ENCODE data around the gene GTSF1L. TPM values are rescaled to one million over a fixed set of nuclear protein-coding genes. Genes with fewer than 3 reads are reported as not detected.
"Not testable (repeated sequence)": the region's sequence is repeated elsewhere in the genome, so short reads cannot be mapped to it uniquely, and the experiment has no call there.

The GTSF1L gene
- polyA plus RNA-seq (ENCODE audit: insufficient read depth in 1 of 5, insufficient read length in 5 of 5, low replicate concordance in 1 of 5): not detected
- long read RNA-seq, donor 1: 0 reads
- long read RNA-seq, donor 2: 0 reads
- long read RNA-seq, donor 3: 0 reads
- long read RNA-seq, donor 4: 0 reads
- long read RNA-seq, donor 5: 0 reads
- long read RNA-seq, donor 6: 0 reads
- long read RNA-seq, donor 7: 0 reads
- long read RNA-seq, donor 8: 0 reads

GRCh38 chr20:43726811-43727338 lies at the start of gene GTSF1L:
Gene GTSF1L (minus strand): TSS chr20:43727002. CDS start chr20:43726694, 308 bp downstream.
- no peak for DNase-seq

- no peak for DNase-seq
Measured at GRCh38 chr20:43774754-43775153, 48.0 kb upstream of the GTSF1L start.

GRCh38 chr20:43771503-43772190 lies 44.8 kb upstream of the GTSF1L start:
- DNase-seq: no peak

GRCh38 chr20:43770342-43770741 lies 43.5 kb upstream of the GTSF1L start:
- no peak for DNase-seq

- DNase-seq: no peak
Measured at GRCh38 chr20:43767686-43768474, 41.1 kb upstream of the GTSF1L start.

- no peak for DNase-seq
Measured at GRCh38 chr20:43766917-43767316, 40.1 kb upstream of the GTSF1L start.

- no peak for DNase-seq
Measured at GRCh38 chr20:43766385-43766784, 39.6 kb upstream of the GTSF1L start.

- peak in 1 of 2 donors; percentile 53 for DNase-seq
Measured at GRCh38 chr20:43765916-43766315, 39.1 kb upstream of the GTSF1L start.

- DNase-seq: no peak
Measured at GRCh38 chr20:43762911-43763310, 36.1 kb upstream of the GTSF1L start.

- no peak for DNase-seq
Measured at GRCh38 chr20:43761386-43762340, 34.9 kb upstream of the GTSF1L start.

GRCh38 chr20:43757888-43758287 lies 31.1 kb upstream of the GTSF1L start:
- not testable (repeated sequence) for DNase-seq

GRCh38 chr20:43755851-43756250 lies 29.0 kb upstream of the GTSF1L start:
- no peak for DNase-seq

GRCh38 chr20:43755390-43755789 lies 28.6 kb upstream of the GTSF1L start:
- DNase-seq: no peak

GRCh38 chr20:43752561-43753301 lies 25.9 kb upstream of the GTSF1L start:
- DNase-seq: no peak

- no peak for DNase-seq
Measured at GRCh38 chr20:43752051-43752360, 25.2 kb upstream of the GTSF1L start.

GRCh38 chr20:43751167-43752050 lies 24.6 kb upstream of the GTSF1L start:
- DNase-seq: no peak

- DNase-seq: no peak
Measured at GRCh38 chr20:43750774-43751166, 24.0 kb upstream of the GTSF1L start.

GRCh38 chr20:43749734-43750294 lies 23.0 kb upstream of the GTSF1L start:
- peak; percentile 31 to 43 for DNase-seq

- no peak for DNase-seq
Measured at GRCh38 chr20:43748274-43748673, 21.5 kb upstream of the GTSF1L start.
